A549 (cell line): Measurements from ENCODE around the gene SRC.

Source experiments
- CBX2 ChIP-seq: fragments of 200-600 bp; sonication (generic); IDR thresholded peaks from 2 replicates; pipeline ENCODE4 v1.6.1; 2016; ENCODE audit warnings: low read depth, mild to moderate bottlenecking, borderline replicate concordance
- CEBPB ChIP-seq, 2 experiments: fragments of >200 bp in 1 of 2; sonication (Bioruptor Twin) in 1 of 2; formaldehyde crosslinking in 1 of 2; IDR thresholded peaks; 2 replicates each; pipeline ENCODE4 v1.6.1; 2012 to 2016
- CTCF ChIP-seq: fragments of >200 bp; sonication (Bioruptor Twin); formaldehyde crosslinking; IDR thresholded peaks from 3 replicates; pipeline ENCODE4 v1.5.1; 2016
- TFCP2L1 ChIP-seq: fragments of 250-450 bp; sonication (Bioruptor Pico); IDR thresholded peaks from 2 replicates; pipeline ENCODE4 v1.5.0; 2021; ENCODE audit warnings: mild to moderate bottlenecking
- ZFP36 ChIP-seq: fragments of 450-650 bp; IDR thresholded peaks from 2 replicates; pipeline ENCODE4 v1.6.1; 2014; ENCODE audit warnings: borderline replicate concordance; ENCODE audit not compliant: partially characterized antibody
- TF ChIP-seq, protein P1 (sequence below): fragments of 150-350 bp; IDR thresholded peaks from 2 replicates; pipeline ENCODE4 v1.6.1; 2014; ENCODE audit warnings: low read depth, mild to moderate bottlenecking, low read length

GRCh38 chr20:37394543-37395409, 48.8 kb downstream of the SRC start:
- TF ChIP-seq TFCP2L1 (CRISPR knock-in tag) (peak; percentile 36; the same call in 1 of the 2 replicates), CTCF (no peak), CBX2 (no peak), CEBPB (IDR thresholded peaks at IDR 0.05) (no peak), ZFP36 (no peak)
- TF ChIP-seq, protein P1, sequence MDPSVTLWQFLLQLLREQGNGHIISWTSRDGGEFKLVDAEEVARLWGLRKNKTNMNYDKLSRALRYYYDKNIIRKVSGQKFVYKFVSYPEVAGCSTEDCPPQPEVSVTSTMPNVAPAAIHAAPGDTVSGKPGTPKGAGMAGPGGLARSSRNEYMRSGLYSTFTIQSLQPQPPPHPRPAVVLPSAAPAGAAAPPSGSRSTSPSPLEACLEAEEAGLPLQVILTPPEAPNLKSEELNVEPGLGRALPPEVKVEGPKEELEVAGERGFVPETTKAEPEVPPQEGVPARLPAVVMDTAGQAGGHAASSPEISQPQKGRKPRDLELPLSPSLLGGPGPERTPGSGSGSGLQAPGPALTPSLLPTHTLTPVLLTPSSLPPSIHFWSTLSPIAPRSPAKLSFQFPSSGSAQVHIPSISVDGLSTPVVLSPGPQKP, result no peak
